ENCODE data around the gene PTGER2.

PTGER2 gene

GRCh38 chr14:52363041-52363704 lies 49.1 kb downstream of the PTGER2 start:
- no peaks in the 10 kb centered on the region for H3K4me1 ChIP-seq (ENCODE audit: insufficient read depth, insufficient read length)
- H3K9ac ChIP-seq (ENCODE audit: insufficient read length, low read depth) = no peak overlapping the region
- DNase-seq (ENCODE audit: low read depth, low spot score) = no peak
- no peaks in the 10 kb centered on the region for H3K36me3 ChIP-seq (ENCODE audit: insufficient read depth, insufficient read length, low read length)
- H3K4me3 ChIP-seq (ENCODE audit: insufficient read length, low read depth) = no peak overlapping the region
- TF ChIP-seq ZNF274 (IDR thresholded peaks at IDR 0.05; ENCODE audit: low read depth, low read length) (no peak), SUZ12 (IDR thresholded peaks at IDR 0.05; ENCODE audit: extremely low read depth, insufficient read depth, insufficient read length) (no peak), YY1 (IDR thresholded peaks at IDR 0.05; ENCODE audit: insufficient read depth, insufficient read length) (no peak)
- no peaks in the 10 kb centered on the region for H3K27me3 ChIP-seq (ENCODE audit: insufficient read depth, insufficient read length)
- no peaks in the 10 kb centered on the region for H3K9me3 ChIP-seq (ENCODE audit: insufficient read depth, low read length)

- no peak for DNase-seq (ENCODE audit: low read depth, low spot score)
- no peak overlapping the region for H3K4me3 ChIP-seq (ENCODE audit: insufficient read length, low read depth)
- H3K36me3 ChIP-seq (ENCODE audit: insufficient read depth, insufficient read length, low read length) = no peaks in the 10 kb centered on the region
- H3K27me3 ChIP-seq (ENCODE audit: insufficient read depth, insufficient read length) = no peaks in the 10 kb centered on the region
- TF ChIP-seq YY1 (IDR thresholded peaks at IDR 0.05; ENCODE audit: insufficient read depth, insufficient read length) (no peak), ZNF274 (IDR thresholded peaks at IDR 0.05; ENCODE audit: low read depth, low read length) (no peak), SUZ12 (IDR thresholded peaks at IDR 0.05; ENCODE audit: extremely low read depth, insufficient read depth, insufficient read length) (no peak)
- H3K4me1 ChIP-seq (ENCODE audit: insufficient read depth, insufficient read length) = no peaks in the 10 kb centered on the region
- H3K9me3 ChIP-seq (ENCODE audit: insufficient read depth, low read length) = no peaks in the 10 kb centered on the region
- no peak overlapping the region for H3K9ac ChIP-seq (ENCODE audit: insufficient read length, low read depth)
These were observed 49.8 kb downstream of the PTGER2 start for GRCh38 chr14:52363961-52364360.

- Histone ChIP-seq H3K27me3 (ENCODE audit: insufficient read depth, insufficient read length) (no peaks in the 10 kb centered on the region), H3K9ac (ENCODE audit: insufficient read length, low read depth) (no peak overlapping the region), H3K36me3 (ENCODE audit: insufficient read depth, insufficient read length, low read length) (no peaks in the 10 kb centered on the region), H3K4me1 (ENCODE audit: insufficient read depth, insufficient read length) (no peaks in the 10 kb centered on the region), H3K9me3 (ENCODE audit: insufficient read depth, low read length) (no peaks in the 10 kb centered on the region), H3K4me3 (ENCODE audit: insufficient read length, low read depth) (no peak overlapping the region)
- DNase-seq (ENCODE audit: low read depth, low spot score) = no peak
- no peak for TF ChIP-seq SUZ12 (IDR thresholded peaks at IDR 0.05; ENCODE audit: extremely low read depth, insufficient read depth, insufficient read length)
- no peak for TF ChIP-seq ZNF274 (IDR thresholded peaks at IDR 0.05; ENCODE audit: low read depth, low read length)
- TF ChIP-seq YY1 (IDR thresholded peaks at IDR 0.05; ENCODE audit: insufficient read depth, insufficient read length) = no peak
These were observed 51.0 kb downstream of the PTGER2 start for GRCh38 chr14:52365071-52365470.

GRCh38 chr14:52366796-52367315 lies 52.7 kb downstream of the PTGER2 start:
- TF ChIP-seq SUZ12 (IDR thresholded peaks at IDR 0.05; ENCODE audit: extremely low read depth, insufficient read depth, insufficient read length) (no peak), YY1 (IDR thresholded peaks at IDR 0.05; ENCODE audit: insufficient read depth, insufficient read length) (no peak), ZNF274 (IDR thresholded peaks at IDR 0.05; ENCODE audit: low read depth, low read length) (no peak)
- no peak for DNase-seq (ENCODE audit: low read depth, low spot score)
- H3K36me3 ChIP-seq (ENCODE audit: insufficient read depth, insufficient read length, low read length) = no peaks in the 10 kb centered on the region
- H3K27me3 ChIP-seq (ENCODE audit: insufficient read depth, insufficient read length) = no peaks in the 10 kb centered on the region
- H3K4me1 ChIP-seq (ENCODE audit: insufficient read depth, insufficient read length) = no peaks in the 10 kb centered on the region
- no peak overlapping the region for H3K4me3 ChIP-seq (ENCODE audit: insufficient read length, low read depth)
- H3K9ac ChIP-seq (ENCODE audit: insufficient read length, low read depth) = no peak overlapping the region
- H3K9me3 ChIP-seq (ENCODE audit: insufficient read depth, low read length) = no peaks in the 10 kb centered on the region

- H3K4me3 ChIP-seq (ENCODE audit: insufficient read length, low read depth) = no peak overlapping the region
- H3K9ac ChIP-seq (ENCODE audit: insufficient read length, low read depth) = no peak overlapping the region
- TF ChIP-seq SUZ12 (IDR thresholded peaks at IDR 0.05; ENCODE audit: extremely low read depth, insufficient read depth, insufficient read length) (no peak), ZNF274 (IDR thresholded peaks at IDR 0.05; ENCODE audit: low read depth, low read length) (no peak), YY1 (IDR thresholded peaks at IDR 0.05; ENCODE audit: insufficient read depth, insufficient read length) (no peak)
- no peaks in the 10 kb centered on the region for H3K9me3 ChIP-seq (ENCODE audit: insufficient read depth, low read length)
- no peak for DNase-seq (ENCODE audit: low read depth, low spot score)
- H3K36me3 ChIP-seq (ENCODE audit: insufficient read depth, insufficient read length, low read length) = no peaks in the 10 kb centered on the region
- no peaks in the 10 kb centered on the region for H3K4me1 ChIP-seq (ENCODE audit: insufficient read depth, insufficient read length)
- no peaks in the 10 kb centered on the region for H3K27me3 ChIP-seq (ENCODE audit: insufficient read depth, insufficient read length)
These were observed 55.2 kb downstream of the PTGER2 start for GRCh38 chr14:52369305-52369801.

GRCh38 chr14:52370406-52370935 lies 56.4 kb downstream of the PTGER2 start:
- Histone ChIP-seq H3K4me1 (ENCODE audit: insufficient read depth, insufficient read length) (no peaks in the 10 kb centered on the region), H3K4me3 (ENCODE audit: insufficient read length, low read depth) (no peak overlapping the region), H3K36me3 (ENCODE audit: insufficient read depth, insufficient read length, low read length) (no peaks in the 10 kb centered on the region), H3K27me3 (ENCODE audit: insufficient read depth, insufficient read length) (no peaks in the 10 kb centered on the region), H3K9ac (ENCODE audit: insufficient read length, low read depth) (no peak overlapping the region), H3K9me3 (ENCODE audit: insufficient read depth, low read length) (no peaks in the 10 kb centered on the region)
- DNase-seq (ENCODE audit: low read depth, low spot score) = no peak
- TF ChIP-seq ZNF274 (IDR thresholded peaks at IDR 0.05; ENCODE audit: low read depth, low read length) (no peak), SUZ12 (IDR thresholded peaks at IDR 0.05; ENCODE audit: extremely low read depth, insufficient read depth, insufficient read length) (no peak), YY1 (IDR thresholded peaks at IDR 0.05; ENCODE audit: insufficient read depth, insufficient read length) (no peak)

- no peak overlapping the region for H3K9ac ChIP-seq (ENCODE audit: insufficient read length, low read depth)
- no peaks in the 10 kb centered on the region for H3K9me3 ChIP-seq (ENCODE audit: insufficient read depth, low read length)
- TF ChIP-seq YY1 (IDR thresholded peaks at IDR 0.05; ENCODE audit: insufficient read depth, insufficient read length) (no peak), ZNF274 (IDR thresholded peaks at IDR 0.05; ENCODE audit: low read depth, low read length) (no peak), SUZ12 (IDR thresholded peaks at IDR 0.05; ENCODE audit: extremely low read depth, insufficient read depth, insufficient read length) (no peak)
- no peaks in the 10 kb centered on the region for H3K4me1 ChIP-seq (ENCODE audit: insufficient read depth, insufficient read length)
- DNase-seq (ENCODE audit: low read depth, low spot score) = peak; percentile 3
- no peaks in the 10 kb centered on the region for H3K27me3 ChIP-seq (ENCODE audit: insufficient read depth, insufficient read length)
- H3K36me3 ChIP-seq (ENCODE audit: insufficient read depth, insufficient read length, low read length) = no peaks in the 10 kb centered on the region
- H3K4me3 ChIP-seq (ENCODE audit: insufficient read length, low read depth) = no peak overlapping the region
These were observed 63.8 kb downstream of the PTGER2 start for GRCh38 chr14:52377940-52378339.

Measured in NT2/D1 (cell line).